ENCODE measurements around the gene LIN7A. TPM values are rescaled to one million over a fixed set of nuclear protein-coding genes. Genes with fewer than 3 reads are reported as not detected.

LIN7A gene
- total RNA-seq: 1 to 10 TPM; 2.2 to 5.4 TPM

- no peaks in the 10 kb centered on the region for H3K27me3 ChIP-seq (replicated peaks; ENCODE audit: insufficient read depth)
- TF ChIP-seq CTCF (IDR thresholded peaks at IDR 0.05) (no peak), POLR2A (IDR thresholded peaks at IDR 0.05) (no peak), POLR2AphosphoS5 (IDR thresholded peaks at IDR 0.05) (no peak)
- H3K4me1 ChIP-seq (replicated peaks): no peaks in the 10 kb centered on the region
- no peaks in the 10 kb centered on the region for H3K36me3 ChIP-seq
- intact Hi-C loops (cut with DNase I): loop anchor here (5.0 to 10.0 kb wide), 2 partner anchors 100 to 317 kb away; no protein-coding TSS in a partner anchor
- DNase-seq (ENCODE audit: low spot score): peak; percentile 23
- 1% methylated on average over 47 of the region's 47 CpGs for WGBS
- no peaks in the 10 kb centered on the region for H3K9me3 ChIP-seq
- H3K27ac ChIP-seq: peak within 1 kb of the TSS; percentile 58 to 72
- H3K4me3 ChIP-seq: peak within 1 kb of the TSS; percentile 53 to 55
These were observed at the start of gene LIN7A for GRCh38 chr12:80937391-80938238. TSS of gene LIN7A (minus strand) at chr12:80937934. CDS start at chr12:80937722, 212 bp downstream.

GRCh38 chr12:80986224-80986623 is 48.5 kb upstream of the LIN7A start:
- Histone ChIP-seq H3K27me3 (replicated peaks; ENCODE audit: insufficient read depth) (no peaks in the 10 kb centered on the region), H3K27ac (no peak overlapping the region), H3K9me3 (no peaks in the 10 kb centered on the region), H3K36me3 (no peaks in the 10 kb centered on the region), H3K4me3 (no peak overlapping the region), H3K4me1 (replicated peaks) (no peaks in the 10 kb centered on the region)
- WGBS: 63% methylated on average over 1 of the region's 1 CpG
- intact Hi-C loops (cut with DNase I): no loop called here
- TF ChIP-seq CTCF (IDR thresholded peaks at IDR 0.05) (no peak), POLR2A (IDR thresholded peaks at IDR 0.05) (no peak), POLR2AphosphoS5 (IDR thresholded peaks at IDR 0.05) (no peak)
- DNase-seq (ENCODE audit: low spot score): no peak

- DNase-seq (ENCODE audit: low spot score): no peak
- Histone ChIP-seq H3K36me3 (no peaks in the 10 kb centered on the region), H3K4me1 (replicated peaks) (no peaks in the 10 kb centered on the region), H3K4me3 (no peak overlapping the region), H3K27me3 (replicated peaks; ENCODE audit: insufficient read depth) (no peaks in the 10 kb centered on the region), H3K27ac (no peak overlapping the region), H3K9me3 (no peaks in the 10 kb centered on the region)
- TF ChIP-seq POLR2AphosphoS5 (IDR thresholded peaks at IDR 0.05) (no peak), POLR2A (IDR thresholded peaks at IDR 0.05) (no peak), CTCF (IDR thresholded peaks at IDR 0.05) (no peak)
- intact Hi-C loops (cut with DNase I): no loop called here
- WGBS: 46% methylated on average over 6 of the region's 6 CpGs
These were observed 42.1 kb upstream of the LIN7A start for GRCh38 chr12:80979816-80980215.

- H3K4me1 ChIP-seq (replicated peaks): no peaks in the 10 kb centered on the region
- 36% methylated on average over 3 of the region's 3 CpGs for WGBS
These were observed 41.5 kb upstream of the LIN7A start for GRCh38 chr12:80979251-80979650.

More at GRCh38 chr12:80979251-80979650, 41.5 kb upstream of the LIN7A start:
- Histone ChIP-seq H3K36me3 (no peaks in the 10 kb centered on the region), H3K4me3 (no peak overlapping the region), H3K27me3 (replicated peaks; ENCODE audit: insufficient read depth) (no peaks in the 10 kb centered on the region), H3K27ac (no peak overlapping the region), H3K9me3 (no peaks in the 10 kb centered on the region)
- TF ChIP-seq POLR2AphosphoS5 (IDR thresholded peaks at IDR 0.05) (no peak), CTCF (IDR thresholded peaks at IDR 0.05) (no peak), POLR2A (IDR thresholded peaks at IDR 0.05) (no peak)
- intact Hi-C loops (cut with DNase I): no loop called here
- DNase-seq (ENCODE audit: low spot score): no peak
